Fibroblast of pulmonary artery (primary cell): ENCODE results near the gene TMEM245.

Source experiments
- DNase-seq: peaks from one replicate; pipeline ENCODE4 v3.0.0-alpha.2; 2010; ENCODE audit warnings: low read depth
- H3K4me3 ChIP-seq: replicated peaks from 2 replicates; pipeline ENCODE4 v1.5.1; 2011; ENCODE audit warnings: low read depth, mild to moderate bottlenecking, control low read depth, low read length, moderate library complexity
- TF ChIP-seq, protein P1 (sequence below): IDR thresholded peaks from 2 replicates; pipeline ENCODE4 v1.5.1; 2011; ENCODE audit warnings: mild to moderate bottlenecking, control low read depth, low read length, inconsistent platforms; ENCODE audit errors: missing control alignments

The TMEM245 gene

GRCh38 chr9:109052416-109052815 is 67.3 kb downstream of the TMEM245 start:
- TF ChIP-seq, protein P1, sequence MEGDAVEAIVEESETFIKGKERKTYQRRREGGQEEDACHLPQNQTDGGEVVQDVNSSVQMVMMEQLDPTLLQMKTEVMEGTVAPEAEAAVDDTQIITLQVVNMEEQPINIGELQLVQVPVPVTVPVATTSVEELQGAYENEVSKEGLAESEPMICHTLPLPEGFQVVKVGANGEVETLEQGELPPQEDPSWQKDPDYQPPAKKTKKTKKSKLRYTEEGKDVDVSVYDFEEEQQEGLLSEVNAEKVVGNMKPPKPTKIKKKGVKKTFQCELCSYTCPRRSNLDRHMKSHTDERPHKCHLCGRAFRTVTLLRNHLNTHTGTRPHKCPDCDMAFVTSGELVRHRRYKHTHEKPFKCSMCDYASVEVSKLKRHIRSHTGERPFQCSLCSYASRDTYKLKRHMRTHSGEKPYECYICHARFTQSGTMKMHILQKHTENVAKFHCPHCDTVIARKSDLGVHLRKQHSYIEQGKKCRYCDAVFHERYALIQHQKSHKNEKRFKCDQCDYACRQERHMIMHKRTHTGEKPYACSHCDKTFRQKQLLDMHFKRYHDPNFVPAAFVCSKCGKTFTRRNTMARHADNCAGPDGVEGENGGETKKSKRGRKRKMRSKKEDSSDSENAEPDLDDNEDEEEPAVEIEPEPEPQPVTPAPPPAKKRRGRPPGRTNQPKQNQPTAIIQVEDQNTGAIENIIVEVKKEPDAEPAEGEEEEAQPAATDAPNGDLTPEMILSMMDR = no peak
- H3K4me3 ChIP-seq = no peak overlapping the region
- peak; percentile 70 for DNase-seq

GRCh38 chr9:109051733-109052132 is 68.0 kb downstream of the TMEM245 start:
- TF ChIP-seq, protein P1 = no peak
- no peak for DNase-seq
- H3K4me3 ChIP-seq = no peak overlapping the region

DNA sequence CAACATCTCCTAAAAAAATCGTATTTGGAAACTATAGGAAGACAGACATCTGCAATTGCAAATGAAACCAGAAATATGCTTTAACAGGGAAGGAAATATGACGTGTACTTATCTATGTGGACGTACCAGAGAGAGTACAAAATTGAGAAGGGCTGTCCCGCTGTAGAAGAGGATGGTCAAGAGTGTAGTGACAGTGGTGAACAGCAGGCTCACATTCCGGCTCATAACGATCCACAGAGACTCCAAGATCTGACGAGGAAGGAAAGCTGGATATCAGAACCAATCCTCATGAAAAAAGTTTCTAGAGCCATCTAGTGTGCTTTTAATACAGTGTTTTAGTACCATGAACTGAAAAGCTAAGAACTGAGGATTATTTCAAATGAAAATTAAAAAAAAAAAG is 69.3 kb downstream of the TMEM245 start:
- DNase-seq = no peak
- TF ChIP-seq, protein P1 = no peak
- H3K4me3 ChIP-seq = no peak overlapping the region

GRCh38 chr9:109048822-109049221 is 70.9 kb downstream of the TMEM245 start:
- TF ChIP-seq, protein P1 = no peak
- H3K4me3 ChIP-seq = no peak overlapping the region
- no peak for DNase-seq

GRCh38 chr9:109047259-109047658 is 72.5 kb downstream of the TMEM245 start:
- H3K4me3 ChIP-seq = no peak overlapping the region
- no peak for DNase-seq
- TF ChIP-seq, protein P1 = no peak

DNA sequence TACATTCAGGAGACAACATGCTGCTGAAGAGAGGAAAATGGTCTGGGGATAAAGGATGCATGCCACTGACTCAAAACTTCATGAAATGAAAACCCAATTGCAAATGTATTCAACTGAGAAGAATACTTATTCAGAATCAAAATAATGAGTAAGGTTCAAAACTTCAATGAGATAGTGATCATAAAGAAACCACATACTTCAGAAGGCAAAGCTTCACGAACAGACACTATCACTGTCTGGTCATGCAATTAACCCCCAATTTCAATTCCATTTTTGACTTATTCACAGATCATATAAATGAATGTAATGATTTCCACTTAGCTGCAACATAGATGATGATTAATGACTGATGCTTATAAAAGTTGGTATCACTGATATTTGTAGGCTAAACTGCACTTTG is 73.4 kb downstream of the TMEM245 start:
- no peak overlapping the region for H3K4me3 ChIP-seq
- DNase-seq = no peak

DNA sequence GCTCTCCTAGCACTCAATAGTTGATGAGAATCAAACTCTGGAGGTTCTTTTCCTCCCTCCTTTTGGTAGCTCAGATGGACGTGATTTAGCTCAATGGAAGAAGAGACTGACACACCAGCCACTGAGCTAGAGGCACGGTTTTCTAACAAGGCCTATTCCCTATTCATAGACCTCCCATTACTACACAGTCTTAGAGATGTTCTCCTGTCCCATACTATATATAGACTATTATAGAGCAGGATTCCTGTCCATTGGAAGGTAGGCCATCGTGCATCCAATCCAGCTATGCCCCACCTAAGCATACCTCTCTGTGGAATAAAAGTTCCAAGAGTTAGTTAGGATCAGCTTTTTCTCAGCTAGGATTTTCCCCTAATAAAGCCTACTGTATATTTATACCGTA is 76.2 kb downstream of the TMEM245 start:
- no peak overlapping the region for H3K4me3 ChIP-seq
- DNase-seq = no peak
- TF ChIP-seq, protein P1 = no peak

More for the DNA sequence above, 73.4 kb downstream of the TMEM245 start:
- TF ChIP-seq, protein P1 = no peak
